Fibroblast of the conjunctiva (primary cell): Measurements from ENCODE around the gene CCRL2.
A peak's percentile ranks its signal among the peaks of the same experiment; 100 is the strongest.

Experiments
- DNase-seq: peaks from one replicate; pipeline ENCODE4 v3.0.0-alpha.2; 2010; ENCODE audit warnings: low read depth

The CCRL2 gene

GRCh38 chr3:46406788-46407611 lies at the start of gene CCRL2, which contains the start of gene CCR5AS:
Gene CCRL2 (plus strand): TSS chr3:46407259. CDS start chr3:46408080, 821 bp downstream.
Gene CCR5AS (minus strand): TSS chr3:46407066.
- no peak for DNase-seq

GRCh38 chr3:46358466-46358865 lies 48.6 kb upstream of the CCRL2 start:
- no peak for DNase-seq

- no peak for DNase-seq
Measured at GRCh38 chr3:46359733-46360493, 47.1 kb upstream of the CCRL2 start.

- no peak for DNase-seq
Measured at GRCh38 chr3:46360907-46361306, 46.2 kb upstream of the CCRL2 start.

GRCh38 chr3:46361408-46362283 lies 45.4 kb upstream of the CCRL2 start:
- no peak for DNase-seq

GRCh38 chr3:46365041-46365440 lies 42.0 kb upstream of the CCRL2 start:
- no peak for DNase-seq

GRCh38 chr3:46365737-46366524 lies 41.1 kb upstream of the CCRL2 start:
- DNase-seq = no peak

GRCh38 chr3:46367811-46368210 lies 39.2 kb upstream of the CCRL2 start:
- DNase-seq = no peak

- DNase-seq = no peak
Measured at GRCh38 chr3:46368569-46368968, 38.5 kb upstream of the CCRL2 start.

GRCh38 chr3:46369151-46369550 lies 37.9 kb upstream of the CCRL2 start:
- DNase-seq = no peak

- no peak for DNase-seq
Measured at GRCh38 chr3:46369675-46370132, 37.4 kb upstream of the CCRL2 start.

GRCh38 chr3:46370839-46371518 lies 36.1 kb upstream of the CCRL2 start, which contains the start of gene CCR5:
Gene CCR5 (plus strand): TSS chr3:46370946. CDS start chr3:46372903, 1,957 bp downstream.
- DNase-seq = no peak

- DNase-seq = no peak
Measured at GRCh38 chr3:46371519-46372340, 35.3 kb upstream of the CCRL2 start.

GRCh38 chr3:46372492-46373359 lies 34.3 kb upstream of the CCRL2 start:
- peak; percentile 10 for DNase-seq

GRCh38 chr3:46374755-46375154 lies 32.3 kb upstream of the CCRL2 start:
- DNase-seq = no peak

GRCh38 chr3:46375218-46375617 lies 31.8 kb upstream of the CCRL2 start:
- no peak for DNase-seq

GRCh38 chr3:46375814-46376213 lies 31.2 kb upstream of the CCRL2 start:
- no peak for DNase-seq

- DNase-seq = peak; percentile 29
Measured at GRCh38 chr3:46378426-46378942, 28.6 kb upstream of the CCRL2 start.
